ENCODE data around the gene UEVLD. TPM values are rescaled to one million over a fixed set of nuclear protein-coding genes. Genes with fewer than 3 reads are reported as not detected.

Gene UEVLD
- total and polyA plus RNA-seq, 9 of the 15 experiments (the other 6 are each of a cell fraction or from before 2014, with no cell fraction given) = 4.7 to 12.6 (median 7.4) TPM

- FAIRE-seq (peak; percentile 15), DNase-seq (ENCODE audit: extremely low read depth in 1 of 4, low spot score in 3 of 4) (peak in 2 of 4 experiments; percentile 14 to 24), ATAC-seq (0 out of 3 replicates have a peak, but pooled peaks have one; percentile 1)
- H3K4me3 ChIP-seq = peak overlapping the region; percentile 84
- no peaks in the 10 kb centered on the region for H3K9me3 ChIP-seq (replicated peaks; ENCODE audit: control insufficient read depth, insufficient read depth, low read depth, low read length)
- 17% methylated on average over 5 of the region's 5 CpGs for WGBS (ENCODE audit: insufficient coverage, low coverage, missing lambda C conversion rate)
- H3K27me3 ChIP-seq (ENCODE audit: control insufficient read depth in 2 of 2, insufficient read depth in 2 of 2, low read length in 2 of 2) = no peaks in the 10 kb centered on the region
- peak overlapping the region; percentile 97 for H3K27ac ChIP-seq (ENCODE audit: extremely low read depth, low read depth, low read length)
- no peaks in the 10 kb centered on the region for H3K9me1 ChIP-seq (ENCODE audit: control insufficient read depth, insufficient read depth, low read length)
- POLR2A ChIA-PET = interaction anchor here (0.9 to 1.6 kb wide), 9 partner anchors 10 to 205 kb away, joined by 3 to 8 read pairs (median 4); partner anchors contain the start of genes GTF2H1 and HPS5
- H3K4me1 ChIP-seq (replicated peaks in 1 of 2; ENCODE audit: control insufficient read depth in 2 of 2, insufficient read depth in 2 of 2, low read length in 2 of 2) = no peaks in the 10 kb centered on the region; a peak in 1 of 5 replicates
- peaks cover 20% of the 10 kb centered on the region; the same call in 2 of the 3 replicates for H3K36me3 ChIP-seq (ENCODE audit: control insufficient read depth, insufficient read depth, low read length)
- peak overlapping the region; percentile 100 for H2AFZ ChIP-seq (ENCODE audit: low read depth, low read length)
- no peaks in the 10 kb centered on the region for H4K20me1 ChIP-seq (replicated peaks; ENCODE audit: control insufficient read depth, insufficient read depth, low read length)
- H3K79me2 ChIP-seq (ENCODE audit: control insufficient read depth, insufficient read depth, low read length) = peaks cover 48% of the 10 kb centered on the region
- intact Hi-C loops (cut with micrococcal nuclease) = loop anchor here (5.0 to 10.0 kb wide), 2 partner anchors 205 to 293 kb away; partner anchors contain the start of genes GTF2H1, HPS5 and SAA4
- CTCF ChIA-PET (ENCODE audit: low intra/inter-chr PET ratio) = no interaction called here
- BruUV-seq (replicated peaks) = no TSS peak
- H3K9ac ChIP-seq (ENCODE audit: insufficient read depth in 1 of 2, low read depth in 2 of 2, low read length in 2 of 2) = peak overlapping the region in 1 of 2 experiments; percentile 99; a peak in 3 of 4 replicates
- in situ Hi-C loops (cut with MboI) = loop anchor here (25.0 kb wide), 1 partner anchor 210 kb away; the partner anchor contains the start of gene IGSF22
- H3K4me2 ChIP-seq (ENCODE audit: insufficient read depth, low read length) = peak overlapping the region; percentile 99
- no peak for TF ChIP-seq EP400 (IDR thresholded peaks at IDR 0.05)
- TF ChIP-seq LCOR (CRISPR knock-in tag; IDR thresholded peaks at IDR 0.05) = no peak
- peak; percentile 55 for TF ChIP-seq CEBPB (tag; IDR thresholded peaks at IDR 0.05)
- no peak for TF ChIP-seq POLR2AphosphoS5 (IDR thresholded peaks at IDR 0.05; ENCODE audit: control insufficient read depth, insufficient read depth, low read depth, low read length)
- TF ChIP-seq ATF3 (IDR thresholded peaks at IDR 0.05) = peak; percentile 54
- TF ChIP-seq ATF3 (CRISPR knock-in tag; conservative IDR thresholded peaks at IDR 0.05) = no peak
- TF ChIP-seq SNRNP70 (optimal IDR thresholded peaks at IDR 0.05; ENCODE audit: low read depth, low read length) = no peak
- TF ChIP-seq CEBPG (CRISPR knock-in tag; IDR thresholded peaks at IDR 0.05) = peak; percentile 34; the same call in 1 of the 2 replicates
- TF ChIP-seq CEBPG (tag; conservative IDR thresholded peaks at IDR 0.05 in 1 of 2, IDR thresholded peaks at IDR 0.05 in 1 of 2) = no peak
- TF ChIP-seq RREB1 (CRISPR knock-in tag; IDR thresholded peaks at IDR 0.05) = no peak
- TF ChIP-seq TAF1 (IDR thresholded peaks at IDR 0.05; ENCODE audit: control insufficient read depth, extremely low read depth, insufficient read depth, low read length, severe bottlenecking) = no peak
- TF ChIP-seq ZSCAN29 (IDR thresholded peaks at IDR 0.05) = no peak
- no peak for TF ChIP-seq HDAC1 (IDR thresholded peaks at IDR 0.05)
- TF ChIP-seq TEAD1 (CRISPR knock-in tag; IDR thresholded peaks at IDR 0.05) = peak in 1 of 2 experiments; percentile 16; a peak in 1 of 4 replicates
- TF ChIP-seq BMI1 (IDR thresholded peaks at IDR 0.05; ENCODE audit: low read length) = no peak
- TF ChIP-seq FOS (IDR thresholded peaks at IDR 0.05; ENCODE audit: extremely low read depth, insufficient read length) = no peak
- TF ChIP-seq MEIS2 (IDR thresholded peaks at IDR 0.05; ENCODE audit: partially characterized antibody) = peak; percentile 2
These were observed 61.0 kb downstream of the UEVLD start for GRCh38 chr11:18527512-18527911.
